T-helper 2 cell treated with Interferon-gamma antibody and Interleukin-4, amounts not matched to agents 5 μg/mL and 100 μg/mL, for 36 hours (primary cell): ENCODE data around the gene SH3PXD2B.
"Not testable (repeated sequence)": the region's sequence is repeated elsewhere in the genome, so short reads cannot be mapped to it uniquely, and the experiment has no call there.

ENCODE experiments used
- DNase-seq: peaks from one replicate; pipeline ENCODE4 v3.0.0; 2021; ENCODE audit warnings: low spot score
- H3K27ac Mint-ChIP-seq: one replicate; pipeline ENCODE4 v1.8.0; 2021; ENCODE audit warnings: mild to moderate bottlenecking, mixed read lengths
- H3K27me3 Mint-ChIP-seq: one replicate; pipeline ENCODE4 v1.8.0; 2021; ENCODE audit warnings: low read depth, mixed read lengths
- H3K36me3 Mint-ChIP-seq: one replicate; pipeline ENCODE4 v1.8.0; 2021; ENCODE audit warnings: low read depth, mixed read lengths
- H3K4me1 Mint-ChIP-seq: one replicate; pipeline ENCODE4 v1.8.0; 2021; ENCODE audit warnings: low read depth, mixed read lengths
- H3K4me3 Mint-ChIP-seq: one replicate; pipeline ENCODE4 v1.8.0; 2022; ENCODE audit warnings: mild to moderate bottlenecking, moderate library complexity, mixed read lengths
- H3K9me3 Mint-ChIP-seq: one replicate; pipeline ENCODE4 v1.8.0; 2021; ENCODE audit warnings: mixed read lengths

The SH3PXD2B gene

DNA sequence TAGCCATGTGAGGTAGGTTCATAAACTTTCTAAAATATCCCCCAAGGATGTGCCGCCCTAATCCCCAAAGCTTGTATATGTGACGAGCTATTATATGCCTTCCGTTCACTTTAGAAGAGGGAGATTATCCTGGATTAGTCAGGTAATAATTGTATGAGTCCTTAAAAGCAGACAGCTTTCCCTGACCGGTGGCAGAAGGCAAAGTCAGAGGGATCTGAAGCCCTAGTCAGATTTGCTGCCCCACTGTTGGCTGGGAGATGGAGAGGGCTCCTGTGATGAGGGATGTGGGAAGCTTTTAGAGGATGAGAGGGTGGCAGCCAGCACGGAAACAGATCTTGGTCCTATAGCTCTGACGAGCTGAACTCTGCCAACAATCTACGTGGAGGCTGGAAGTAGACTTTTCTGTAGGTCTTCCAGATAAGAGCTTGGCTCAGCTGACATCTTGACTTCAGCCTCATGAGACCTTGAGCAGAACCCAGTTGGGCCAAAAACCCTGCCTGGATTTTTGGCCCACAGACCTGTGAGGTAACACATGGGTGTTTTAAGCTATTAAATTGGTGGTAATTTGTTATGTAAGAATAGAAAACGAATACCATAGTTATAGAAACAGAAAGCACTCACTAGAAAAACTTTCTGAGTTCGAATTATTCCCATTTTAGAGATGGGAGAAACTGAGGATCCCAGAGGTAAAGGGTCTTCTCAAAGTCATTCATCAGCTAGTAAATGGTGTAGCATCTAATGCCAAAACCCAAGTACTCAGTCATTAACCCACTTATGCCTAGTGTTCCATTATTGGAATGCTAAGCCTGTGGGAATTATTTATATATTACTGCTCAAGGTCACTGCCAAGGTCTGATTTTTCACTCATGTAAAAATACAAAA lies 48.9 kb downstream of the SH3PXD2B start:
- H3K4me3 Mint-ChIP-seq = no peak overlapping the region
- H3K36me3 Mint-ChIP-seq = no peaks in the 10 kb centered on the region
- no peak overlapping the region for H3K27ac Mint-ChIP-seq
- no peaks in the 10 kb centered on the region for H3K9me3 Mint-ChIP-seq
- peaks cover 2% of the 10 kb centered on the region for H3K4me1 Mint-ChIP-seq
- H3K27me3 Mint-ChIP-seq = peaks cover 3% of the 10 kb centered on the region
- DNase-seq = no peak

DNA sequence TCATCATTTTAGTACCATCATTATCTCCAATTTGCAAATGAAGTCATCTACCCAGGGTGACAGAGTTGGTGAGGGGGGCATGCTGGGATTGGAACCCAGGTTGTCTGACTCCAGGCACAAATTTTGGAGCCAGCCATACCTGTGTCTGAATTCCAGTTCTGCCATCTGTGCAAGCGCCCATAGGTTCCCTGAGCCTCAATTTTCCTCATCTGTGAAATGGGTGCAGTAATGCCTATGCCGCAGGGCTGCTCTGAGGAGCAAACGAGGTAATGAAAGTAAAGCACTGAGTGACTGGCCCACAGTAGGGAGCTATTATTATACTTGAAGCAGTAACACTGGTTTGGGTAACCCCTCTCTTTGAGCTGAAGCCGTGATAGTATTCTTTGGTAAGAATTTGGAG lies 49.6 kb downstream of the SH3PXD2B start:
- no peak overlapping the region for H3K27ac Mint-ChIP-seq
- peaks cover 2% of the 10 kb centered on the region for H3K27me3 Mint-ChIP-seq
- H3K4me3 Mint-ChIP-seq = no peak overlapping the region
- H3K9me3 Mint-ChIP-seq = no peaks in the 10 kb centered on the region
- no peaks in the 10 kb centered on the region for H3K4me1 Mint-ChIP-seq
- no peak for DNase-seq
- H3K36me3 Mint-ChIP-seq = no peaks in the 10 kb centered on the region

DNA sequence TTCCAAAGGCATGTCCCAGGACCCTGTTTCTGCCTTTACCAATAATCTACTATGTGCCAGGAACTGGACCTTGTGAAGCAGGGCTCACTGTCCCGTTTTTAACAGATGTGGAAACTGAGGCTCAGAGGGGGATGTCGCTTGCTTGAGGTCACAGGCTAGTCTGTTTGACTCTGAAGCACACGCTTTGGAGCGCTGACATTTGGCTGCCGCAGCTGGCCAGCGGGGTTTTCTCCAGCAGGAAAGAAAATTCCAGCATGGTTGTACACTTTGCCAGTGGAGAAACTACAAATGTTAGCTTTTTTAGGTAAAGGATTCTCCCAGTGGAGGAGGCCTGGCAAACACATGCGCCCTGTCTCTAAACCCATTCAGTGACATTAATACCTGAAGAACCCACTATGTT lies 50.5 kb downstream of the SH3PXD2B start:
- Mint-ChIP-seq H3K27me3 (peaks cover 2% of the 10 kb centered on the region), H3K4me3 (no peak overlapping the region), H3K27ac (no peak overlapping the region), H3K36me3 (no peaks in the 10 kb centered on the region), H3K4me1 (no peaks in the 10 kb centered on the region), H3K9me3 (no peaks in the 10 kb centered on the region)
- no peak for DNase-seq

DNA sequence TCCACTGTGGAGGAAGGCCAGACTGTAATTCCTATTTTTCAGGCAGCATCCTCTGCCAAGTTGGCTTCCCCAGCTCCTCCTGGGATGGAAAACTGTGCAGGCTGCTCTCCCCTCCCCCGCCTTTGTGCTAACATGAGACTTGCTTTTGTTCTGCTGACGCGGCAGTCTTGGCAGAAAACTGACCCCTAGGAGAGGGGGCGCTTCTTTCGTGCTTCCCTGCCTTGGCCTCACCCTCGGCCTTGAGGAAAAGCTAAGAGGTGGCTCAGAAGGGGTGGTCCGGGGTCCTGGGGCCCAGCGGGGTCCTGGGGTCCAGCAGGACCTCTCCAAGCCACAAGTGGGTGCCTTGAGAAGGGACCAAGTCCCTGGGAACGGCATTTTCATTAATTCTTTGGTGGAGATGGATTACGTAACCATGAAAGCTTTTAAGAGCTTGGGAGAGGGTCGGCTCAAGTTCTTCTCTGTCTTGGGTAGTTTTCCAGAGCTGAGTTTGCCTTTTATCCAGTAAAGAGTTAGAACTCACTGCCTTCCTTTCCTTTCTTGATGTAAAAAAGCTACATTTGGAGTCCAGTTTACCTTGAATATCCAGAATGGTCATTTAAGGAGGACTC lies 51.0 kb downstream of the SH3PXD2B start:
- Mint-ChIP-seq H3K9me3 (no peaks in the 10 kb centered on the region), H3K36me3 (no peaks in the 10 kb centered on the region), H3K27ac (no peak overlapping the region), H3K4me1 (no peaks in the 10 kb centered on the region), H3K4me3 (no peak overlapping the region), H3K27me3 (peaks cover 2% of the 10 kb centered on the region)
- DNase-seq = no peak

DNA sequence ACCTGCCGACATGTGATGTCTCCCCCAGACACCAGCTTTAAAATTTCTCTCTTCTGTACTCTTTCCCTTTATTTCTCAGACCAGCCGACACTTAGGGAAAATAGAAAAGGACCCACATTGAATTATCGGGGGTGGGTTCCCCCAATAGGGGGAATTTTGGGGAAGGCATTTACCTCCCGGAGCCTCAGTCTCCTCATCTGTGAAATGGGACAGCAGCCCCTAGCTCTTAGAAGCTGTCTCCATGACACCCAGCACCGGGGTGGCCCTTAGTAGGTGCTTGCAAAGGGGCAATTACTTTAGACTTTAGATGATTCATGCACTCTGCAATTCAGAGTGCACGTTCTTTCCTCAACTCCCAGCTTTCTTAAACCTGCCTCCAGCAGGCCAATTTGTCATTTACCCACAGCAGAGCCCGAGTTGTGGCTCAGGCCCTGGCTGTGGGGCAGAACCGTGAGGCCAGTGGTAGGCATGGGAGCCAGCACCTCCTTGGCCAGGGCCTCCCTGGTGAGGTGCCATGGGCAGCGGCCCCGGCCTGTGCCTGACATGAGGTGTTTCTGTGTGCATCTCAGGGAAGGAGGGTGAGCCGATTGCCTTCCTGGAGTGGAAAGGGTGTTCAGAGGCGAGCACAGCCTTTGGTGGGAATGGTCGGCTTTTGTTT lies 51.7 kb downstream of the SH3PXD2B start:
- Mint-ChIP-seq H3K36me3 (no peaks in the 10 kb centered on the region), H3K27me3 (peaks cover 2% of the 10 kb centered on the region), H3K4me1 (no peaks in the 10 kb centered on the region), H3K9me3 (no peaks in the 10 kb centered on the region), H3K4me3 (no peak overlapping the region), H3K27ac (no peak overlapping the region)
- DNase-seq = no peak

DNA sequence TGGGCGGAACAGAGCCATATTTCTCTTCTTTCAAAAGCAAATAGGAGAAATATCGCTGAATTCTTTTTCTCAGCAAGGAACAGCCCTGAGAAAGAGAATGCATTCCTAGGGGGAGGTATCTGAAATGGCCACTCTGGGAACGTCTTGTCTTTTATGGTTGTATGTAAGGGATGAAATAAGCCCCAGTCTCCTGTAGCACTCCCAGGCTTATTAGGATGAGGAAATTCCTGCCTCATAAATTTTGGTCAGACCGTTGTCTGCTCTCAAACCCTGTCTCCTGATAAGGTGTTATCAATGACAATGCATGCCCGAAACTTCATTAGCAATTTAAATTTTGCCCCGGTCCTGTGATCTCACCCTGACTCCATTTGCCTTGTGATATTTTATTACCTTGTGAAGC lies 52.3 kb downstream of the SH3PXD2B start:
- H3K36me3 Mint-ChIP-seq, DNase-seq, H3K9me3 Mint-ChIP-seq, H3K4me1 Mint-ChIP-seq, H3K4me3 Mint-ChIP-seq, H3K27me3 Mint-ChIP-seq, H3K27ac Mint-ChIP-seq: not testable (repeated sequence)

DNA sequence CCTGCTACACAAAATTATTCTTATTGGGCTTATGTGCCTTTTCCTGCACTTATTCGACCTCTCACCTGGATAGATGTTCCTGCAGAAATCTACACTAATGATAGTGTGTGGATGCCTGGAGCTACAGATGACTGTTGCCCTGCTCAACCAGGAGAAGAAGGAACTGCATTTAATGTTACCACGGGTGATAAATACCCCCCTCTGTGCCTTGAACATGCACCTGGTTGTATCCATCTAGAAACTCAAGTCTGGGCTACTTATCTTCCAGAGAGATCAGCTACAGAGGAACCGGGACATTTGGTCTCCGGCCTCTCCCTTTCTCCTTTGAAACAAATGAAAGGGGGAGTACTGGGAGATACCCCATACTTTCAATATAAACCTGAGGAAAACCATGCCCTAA lies 54.5 kb downstream of the SH3PXD2B start:
- Mint-ChIP-seq H3K27ac (no peak overlapping the region), H3K4me1 (no peaks in the 10 kb centered on the region), H3K36me3 (no peaks in the 10 kb centered on the region), H3K27me3 (peaks cover 2% of the 10 kb centered on the region), H3K4me3 (no peak overlapping the region), H3K9me3 (peaks cover 22% of the 10 kb centered on the region)
- no peak for DNase-seq

DNA sequence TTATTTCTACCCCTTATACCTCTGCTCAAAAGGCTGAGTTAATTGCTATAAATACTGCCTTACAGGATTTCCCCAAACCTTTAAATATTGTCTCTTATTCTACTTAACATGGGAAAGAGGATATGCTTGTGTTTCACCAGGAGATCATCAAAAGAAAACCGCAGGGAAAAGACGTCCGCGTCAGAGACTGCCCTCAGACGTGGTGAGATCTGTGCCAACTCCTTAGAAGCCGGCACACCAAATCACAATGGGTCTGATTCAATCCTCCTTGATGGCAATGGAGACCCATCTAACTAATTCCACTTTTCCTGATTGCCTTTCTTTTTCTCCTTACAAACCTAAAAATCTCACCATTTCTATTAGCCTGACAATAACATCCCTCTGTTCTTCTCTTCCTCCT lies 55.0 kb downstream of the SH3PXD2B start:
- H3K27ac Mint-ChIP-seq = no peak overlapping the region
- no peaks in the 10 kb centered on the region for H3K4me1 Mint-ChIP-seq
- DNase-seq = no peak
- peaks cover 24% of the 10 kb centered on the region for H3K9me3 Mint-ChIP-seq
- H3K36me3 Mint-ChIP-seq = no peaks in the 10 kb centered on the region
- H3K27me3 Mint-ChIP-seq = peaks cover 4% of the 10 kb centered on the region
- H3K4me3 Mint-ChIP-seq = no peak overlapping the region

DNA sequence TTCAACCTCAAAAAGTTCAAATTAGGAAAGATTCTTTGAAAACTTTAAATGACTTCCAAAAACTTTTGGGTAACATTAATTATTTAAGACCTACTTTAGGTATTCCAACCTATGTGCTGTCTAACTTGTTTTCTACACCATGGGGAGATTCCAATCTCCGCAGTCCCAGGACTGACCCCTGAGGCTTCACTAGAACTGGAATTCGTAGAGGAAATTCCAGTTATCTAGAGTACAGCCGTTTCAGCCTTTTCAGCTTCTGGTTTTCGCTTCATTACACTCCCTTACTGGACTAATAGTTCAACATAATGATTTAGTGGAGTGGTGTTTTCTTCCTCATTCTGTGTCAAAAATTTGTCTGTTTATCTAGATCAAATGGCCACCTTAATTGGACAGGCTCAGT lies 55.7 kb downstream of the SH3PXD2B start:
- H3K36me3 Mint-ChIP-seq, H3K27me3 Mint-ChIP-seq, H3K4me3 Mint-ChIP-seq, H3K27ac Mint-ChIP-seq, DNase-seq, H3K4me1 Mint-ChIP-seq: not testable (repeated sequence)
- peaks cover 27% of the 10 kb centered on the region for H3K9me3 Mint-ChIP-seq

DNA sequence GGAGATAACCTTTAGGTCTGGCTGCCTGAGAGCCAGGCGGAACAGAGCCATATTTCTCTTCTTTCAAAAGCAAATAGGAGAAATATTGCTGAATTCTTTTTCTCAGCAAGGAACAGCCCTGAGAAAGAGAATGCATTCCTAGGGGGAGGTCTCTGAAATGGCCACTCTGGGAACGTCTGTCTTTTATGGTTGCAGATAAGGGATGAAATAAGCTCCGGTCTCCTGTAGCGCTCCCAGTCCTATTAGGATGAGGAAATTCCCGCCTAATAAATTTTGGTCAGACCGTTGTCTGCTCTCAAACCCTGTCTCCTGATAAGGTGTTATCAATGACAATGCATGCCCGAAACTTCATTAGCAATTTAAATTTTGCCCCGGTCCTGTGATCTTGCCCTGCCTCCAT lies 57.3 kb downstream of the SH3PXD2B start:
- DNase-seq, H3K4me3 Mint-ChIP-seq, H3K27me3 Mint-ChIP-seq, H3K36me3 Mint-ChIP-seq, H3K4me1 Mint-ChIP-seq, H3K27ac Mint-ChIP-seq: not testable (repeated sequence)
- H3K9me3 Mint-ChIP-seq = peaks cover 27% of the 10 kb centered on the region

DNA sequence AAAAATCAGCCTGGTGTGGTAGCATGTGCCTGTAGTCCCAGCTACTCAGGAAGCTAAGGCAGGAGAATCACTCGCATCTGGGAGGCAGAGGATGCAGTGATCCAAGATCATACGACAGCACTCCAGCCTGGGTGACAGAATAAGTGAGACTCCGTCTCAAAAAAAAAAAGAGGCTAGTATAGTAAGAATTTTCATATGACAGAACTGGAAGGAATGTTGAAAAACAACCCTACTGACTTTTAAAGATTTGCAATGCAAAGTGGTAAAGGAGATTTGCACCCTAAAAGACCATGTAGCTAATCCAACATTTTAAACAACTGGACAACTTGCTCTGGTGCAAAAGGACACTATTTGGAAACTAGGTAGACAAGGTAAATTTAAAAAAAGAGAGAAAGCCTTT lies 58.1 kb downstream of the SH3PXD2B start:
- Mint-ChIP-seq H3K4me3 (no peak overlapping the region), H3K27me3 (peaks cover 6% of the 10 kb centered on the region)

DNA sequence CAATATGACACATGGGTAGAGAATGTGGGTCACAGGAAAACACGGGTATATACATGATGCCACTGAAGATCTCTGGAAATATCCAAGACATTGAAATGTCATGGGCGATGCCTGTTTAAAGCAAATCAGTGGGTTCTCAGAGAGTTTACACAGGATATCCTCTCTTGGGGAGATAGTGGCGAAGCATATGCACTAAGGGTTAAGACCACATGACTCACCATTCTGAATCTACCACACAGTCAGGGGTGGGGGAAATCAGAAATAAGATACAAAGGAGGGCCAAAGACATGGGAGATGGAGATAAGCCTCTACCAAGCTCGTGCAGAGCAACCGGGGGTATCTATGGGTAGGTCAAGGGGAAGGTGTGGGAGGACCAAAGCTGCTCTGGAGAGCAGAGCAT lies 58.8 kb downstream of the SH3PXD2B start:
- H3K4me3 Mint-ChIP-seq = no peak overlapping the region
- peaks cover 8% of the 10 kb centered on the region for H3K27me3 Mint-ChIP-seq
- H3K4me1 Mint-ChIP-seq = no peaks in the 10 kb centered on the region
- H3K27ac Mint-ChIP-seq = no peak overlapping the region
- peaks cover 27% of the 10 kb centered on the region for H3K9me3 Mint-ChIP-seq
- H3K36me3 Mint-ChIP-seq = no peaks in the 10 kb centered on the region
- no peak for DNase-seq

More for the DNA sequence above, 58.1 kb downstream of the SH3PXD2B start:
- no peak for DNase-seq
- Mint-ChIP-seq H3K27ac (no peak overlapping the region), H3K4me1 (no peaks in the 10 kb centered on the region), H3K36me3 (no peaks in the 10 kb centered on the region), H3K9me3 (peaks cover 27% of the 10 kb centered on the region)

DNA sequence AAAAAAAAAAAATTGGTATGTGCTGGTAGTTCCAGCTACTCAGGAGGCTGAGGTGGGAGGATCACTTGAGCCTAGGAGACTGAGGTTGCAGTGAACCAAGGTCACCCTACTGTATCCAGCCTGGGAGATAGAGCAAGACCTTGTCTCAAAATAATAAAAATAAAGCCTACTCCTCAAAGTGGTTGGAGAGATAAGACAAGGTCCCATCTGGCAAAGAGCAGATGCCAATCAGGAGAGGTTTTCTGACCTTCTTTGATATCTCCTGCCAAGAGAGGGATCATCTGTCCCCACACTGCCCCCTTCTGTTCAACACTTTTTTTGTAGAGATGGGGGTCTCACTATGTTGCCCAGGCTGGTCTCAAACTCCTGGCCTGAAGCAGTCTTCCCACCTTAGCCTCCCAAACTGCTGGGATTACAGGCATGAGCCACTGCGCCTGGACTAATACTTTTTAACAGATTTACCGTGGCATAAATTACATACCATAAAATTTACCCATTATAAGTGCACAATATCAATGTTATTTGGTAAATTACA lies 64.7 kb downstream of the SH3PXD2B start:
- H3K27me3 Mint-ChIP-seq = peaks cover 13% of the 10 kb centered on the region
- H3K27ac Mint-ChIP-seq = no peak overlapping the region
- no peak overlapping the region for H3K4me3 Mint-ChIP-seq
- peaks cover 5% of the 10 kb centered on the region for H3K9me3 Mint-ChIP-seq
- DNase-seq = no peak
- H3K4me1 Mint-ChIP-seq = no peaks in the 10 kb centered on the region
- H3K36me3 Mint-ChIP-seq = no peaks in the 10 kb centered on the region

DNA sequence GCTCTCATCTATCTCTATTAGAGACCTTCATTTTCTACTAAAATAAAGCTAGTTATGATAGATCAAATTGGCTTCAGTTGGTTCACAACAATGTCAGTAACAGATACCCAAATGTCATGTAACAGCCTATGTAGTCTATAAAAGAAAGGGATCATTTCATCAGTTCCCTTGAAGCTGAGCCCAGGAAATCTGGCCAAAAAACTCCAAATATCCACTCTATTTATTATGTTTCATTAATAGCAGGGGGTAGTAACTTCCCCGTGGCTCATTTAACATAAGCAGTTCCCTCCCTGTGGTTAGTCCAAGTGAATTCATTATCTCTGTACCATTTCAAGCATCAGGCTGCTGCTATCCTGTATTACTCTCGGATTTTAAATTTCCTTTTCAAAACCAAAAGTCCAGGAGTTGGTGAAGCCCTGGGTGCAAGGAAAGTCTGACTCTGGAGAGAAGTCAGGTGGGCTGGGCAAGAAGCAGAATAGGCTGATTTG lies 66.0 kb downstream of the SH3PXD2B start:
- H3K9me3 Mint-ChIP-seq = no peaks in the 10 kb centered on the region
- no peak overlapping the region for H3K27ac Mint-ChIP-seq
- no peaks in the 10 kb centered on the region for H3K4me1 Mint-ChIP-seq
- H3K27me3 Mint-ChIP-seq = peaks cover 9% of the 10 kb centered on the region
- DNase-seq = no peak
- H3K36me3 Mint-ChIP-seq = no peaks in the 10 kb centered on the region
- H3K4me3 Mint-ChIP-seq = no peak overlapping the region
